ENCODE results near the gene NPFF. TPM values are rescaled to one million over a fixed set of nuclear protein-coding genes. Genes with fewer than 3 reads are reported as not detected.
A peak's percentile ranks its signal among the peaks of the same experiment; 100 is the strongest.

The NPFF gene, protein sequence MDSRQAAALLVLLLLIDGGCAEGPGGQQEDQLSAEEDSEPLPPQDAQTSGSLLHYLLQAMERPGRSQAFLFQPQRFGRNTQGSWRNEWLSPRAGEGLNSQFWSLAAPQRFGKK
- total RNA-seq = not detected
- 0.85 TPM for polyA plus RNA-seq (2013, experiment 1 of 2)
- polyA plus RNA-seq (2013, experiment 2 of 2) = not detected
- long read RNA-seq, experiment 1 = 0 reads
- long read RNA-seq, experiment 2 = 0 reads
- long read RNA-seq, experiment 3 = 0 reads
- long read RNA-seq, experiment 4 = 0 reads

DNA sequence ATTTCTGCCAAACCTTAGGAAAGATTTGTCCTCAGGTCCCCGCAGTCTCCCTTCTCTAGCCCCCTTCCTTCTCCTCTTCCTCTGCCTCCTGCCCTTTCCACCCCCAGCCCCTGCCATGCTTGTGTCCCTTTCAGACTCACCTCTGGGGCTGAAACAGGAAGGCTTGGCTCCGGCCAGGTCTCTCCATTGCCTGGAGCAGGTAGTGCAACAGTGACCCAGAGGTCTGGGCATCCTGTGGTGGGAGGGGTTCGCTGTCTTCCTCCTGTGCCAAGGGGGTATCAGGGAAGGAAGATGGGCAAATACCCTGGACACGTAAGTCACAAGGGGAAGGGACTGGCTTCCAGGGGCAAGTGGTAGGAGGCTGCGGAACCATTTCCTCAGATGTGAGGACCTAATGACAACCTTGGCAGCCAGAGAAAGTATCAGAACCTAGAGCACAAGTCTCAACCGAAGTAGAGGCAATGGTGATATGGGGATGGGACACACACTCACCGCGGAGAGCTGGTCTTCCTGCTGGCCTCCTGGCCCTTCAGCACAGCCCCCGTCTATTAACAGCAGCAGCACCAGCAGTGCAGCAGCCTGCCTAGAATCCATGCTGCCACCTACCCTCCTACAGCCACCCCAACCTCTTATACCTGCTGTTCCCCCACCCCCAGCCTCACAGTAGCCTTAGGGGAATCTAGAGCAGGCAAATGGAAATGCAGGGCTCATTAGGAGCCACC, at the start of gene NPFF:
Gene NPFF, minus strand, starts transcription at position 604 of the 722 bp plus-strand sequence. Its CDS starts 10 bp downstream, at position 594.
- TF ChIP-seq, protein P1, sequence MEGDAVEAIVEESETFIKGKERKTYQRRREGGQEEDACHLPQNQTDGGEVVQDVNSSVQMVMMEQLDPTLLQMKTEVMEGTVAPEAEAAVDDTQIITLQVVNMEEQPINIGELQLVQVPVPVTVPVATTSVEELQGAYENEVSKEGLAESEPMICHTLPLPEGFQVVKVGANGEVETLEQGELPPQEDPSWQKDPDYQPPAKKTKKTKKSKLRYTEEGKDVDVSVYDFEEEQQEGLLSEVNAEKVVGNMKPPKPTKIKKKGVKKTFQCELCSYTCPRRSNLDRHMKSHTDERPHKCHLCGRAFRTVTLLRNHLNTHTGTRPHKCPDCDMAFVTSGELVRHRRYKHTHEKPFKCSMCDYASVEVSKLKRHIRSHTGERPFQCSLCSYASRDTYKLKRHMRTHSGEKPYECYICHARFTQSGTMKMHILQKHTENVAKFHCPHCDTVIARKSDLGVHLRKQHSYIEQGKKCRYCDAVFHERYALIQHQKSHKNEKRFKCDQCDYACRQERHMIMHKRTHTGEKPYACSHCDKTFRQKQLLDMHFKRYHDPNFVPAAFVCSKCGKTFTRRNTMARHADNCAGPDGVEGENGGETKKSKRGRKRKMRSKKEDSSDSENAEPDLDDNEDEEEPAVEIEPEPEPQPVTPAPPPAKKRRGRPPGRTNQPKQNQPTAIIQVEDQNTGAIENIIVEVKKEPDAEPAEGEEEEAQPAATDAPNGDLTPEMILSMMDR (conservative IDR thresholded peaks at IDR 0.05) = no peak
- Histone ChIP-seq H3K27ac (ENCODE audit: low read depth, low read length) (no peak within 1 kb of the TSS), H3K9me3 (ENCODE audit: control insufficient read depth, low read length) (no peaks in the 10 kb centered on the region), H3K4me1 (ENCODE audit: control insufficient read depth, insufficient read depth, low read length) (peaks cover 2% of the 10 kb centered on the region), H3K9ac (ENCODE audit: extremely low read depth, low read length, poor library complexity, severe bottlenecking) (no peak within 1 kb of the TSS), H3K36me3 (ENCODE audit: control insufficient read depth, insufficient read depth, low read length) (peaks cover 47% of the 10 kb centered on the region), H3K4me3 (ENCODE audit: low read length) (no peak within 1 kb of the TSS), H3K27me3 (ENCODE audit: control insufficient read depth, insufficient read depth, low read length, poor library complexity, severe bottlenecking) (no peaks in the 10 kb centered on the region)
- 86 to 91% methylated on average over 6 to 9 of the region's 9 CpGs for WGBS, 2 experiments (ENCODE audit: insufficient coverage in 1 of 2, insufficient read length in 1 of 2)
- DNase-seq = peak; percentile 53
- Mint-ChIP-seq H3K27me3 (ENCODE audit: insufficient read depth) (no peaks in the 10 kb centered on the region), H3K9me3 (no peaks in the 10 kb centered on the region), H3K36me3 (ENCODE audit: low read depth) (peaks cover 31% of the 10 kb centered on the region), H3K27ac (no peak within 1 kb of the TSS), H3K4me3 (no peak within 1 kb of the TSS), H3K4me1 (peaks cover 2% of the 10 kb centered on the region)

DNA sequence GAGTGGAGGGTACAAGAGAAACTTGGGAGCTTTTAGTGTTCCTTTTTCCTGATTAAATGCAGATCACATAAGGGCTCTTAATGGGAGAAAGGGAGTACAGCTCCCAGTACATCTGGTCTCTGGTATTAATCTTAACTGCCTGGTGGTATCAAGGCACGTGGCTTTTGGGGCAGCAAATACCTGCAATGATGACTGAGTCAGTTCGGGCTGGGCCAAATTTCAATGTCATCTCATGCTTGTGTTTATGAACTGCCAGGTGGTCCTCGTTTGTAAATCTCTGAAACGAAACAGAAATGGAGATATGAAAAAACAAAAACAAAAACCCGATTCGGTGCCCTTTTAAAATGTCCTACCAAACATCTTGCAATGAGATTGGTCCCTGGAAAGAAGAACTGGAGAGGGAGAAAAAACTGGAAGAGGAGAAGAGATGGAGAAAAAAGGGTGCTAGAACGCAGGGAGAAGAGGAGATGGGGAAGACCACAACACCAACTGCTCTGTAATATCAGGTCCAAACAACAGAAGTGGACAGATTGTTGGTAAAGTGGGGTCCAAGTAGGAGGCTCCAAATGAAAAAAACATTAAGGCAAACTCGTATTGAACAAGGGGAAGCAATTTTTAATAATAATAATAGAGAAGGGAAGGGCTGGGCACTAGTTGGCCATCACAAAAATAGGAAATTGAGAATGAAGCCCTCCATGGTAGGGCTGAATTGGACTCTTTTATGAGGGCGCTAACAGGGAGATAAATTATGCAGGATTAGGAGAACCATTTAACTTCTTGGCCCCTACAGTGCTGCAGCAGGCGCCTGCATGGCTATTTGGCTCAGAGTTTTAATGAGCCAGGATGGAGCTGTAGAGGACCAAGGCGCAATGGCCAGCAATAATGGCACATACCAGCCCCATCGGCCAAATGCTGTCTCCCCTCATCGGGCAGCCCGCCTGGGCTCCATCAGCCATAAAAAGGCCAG, 45.4 kb upstream of the NPFF start:
- DNase-seq = no peak
- no peak overlapping the region for H3K4me3 ChIP-seq (ENCODE audit: low read length)
- peaks cover 24% of the 10 kb centered on the region for H3K36me3 ChIP-seq (ENCODE audit: control insufficient read depth, insufficient read depth, low read length)
- H3K27me3 Mint-ChIP-seq (ENCODE audit: insufficient read depth) = no peaks in the 10 kb centered on the region
- H3K27ac Mint-ChIP-seq = no peak overlapping the region
- TF ChIP-seq, protein P1 (conservative IDR thresholded peaks at IDR 0.05) = no peak
- H3K4me1 ChIP-seq (ENCODE audit: control insufficient read depth, insufficient read depth, low read length) = no peaks in the 10 kb centered on the region
- peaks cover 28% of the 10 kb centered on the region for H3K36me3 Mint-ChIP-seq (ENCODE audit: low read depth)
- H3K9ac ChIP-seq (ENCODE audit: extremely low read depth, low read length, poor library complexity, severe bottlenecking) = no peak overlapping the region
- WGBS, 2 experiments (ENCODE audit: insufficient coverage in 1 of 2, insufficient read length in 1 of 2) = 93 to 95% methylated on average over 12 to 13 of the region's 14 CpGs
- no peaks in the 10 kb centered on the region for H3K9me3 ChIP-seq (ENCODE audit: control insufficient read depth, low read length)
- H3K4me1 Mint-ChIP-seq = no peaks in the 10 kb centered on the region
- no peak overlapping the region for H3K4me3 Mint-ChIP-seq
- no peaks in the 10 kb centered on the region for H3K9me3 Mint-ChIP-seq
- no peaks in the 10 kb centered on the region for H3K27me3 ChIP-seq (ENCODE audit: control insufficient read depth, insufficient read depth, low read length, poor library complexity, severe bottlenecking)
- peak overlapping the region; percentile 25 for H3K27ac ChIP-seq (ENCODE audit: low read depth, low read length)

DNA sequence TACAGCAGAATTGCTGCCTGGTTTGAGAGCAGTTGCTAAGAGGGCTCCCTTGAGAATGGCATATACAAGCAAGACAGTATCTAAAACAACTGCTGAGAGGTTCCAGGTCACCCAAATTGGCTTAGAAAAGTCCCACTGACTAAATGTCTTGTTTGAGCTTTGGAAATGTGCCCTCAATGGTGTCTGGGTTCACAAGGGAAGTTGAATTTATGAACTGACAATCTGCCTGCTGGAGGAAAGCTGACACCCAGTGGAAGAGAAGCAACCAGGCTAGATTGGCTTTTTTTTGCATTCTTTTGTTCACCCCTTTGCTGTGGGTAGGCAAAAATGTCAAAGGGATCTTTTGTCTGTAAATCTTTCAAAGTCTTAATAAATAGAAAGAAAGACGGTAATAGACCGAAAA, 44.6 kb upstream of the NPFF start:
- H3K36me3 Mint-ChIP-seq (ENCODE audit: low read depth) = peaks cover 32% of the 10 kb centered on the region
- no peaks in the 10 kb centered on the region for H3K4me1 ChIP-seq (ENCODE audit: control insufficient read depth, insufficient read depth, low read length)
- no peak overlapping the region for H3K27ac Mint-ChIP-seq
- no peaks in the 10 kb centered on the region for H3K27me3 Mint-ChIP-seq (ENCODE audit: insufficient read depth)
- no peaks in the 10 kb centered on the region for H3K27me3 ChIP-seq (ENCODE audit: control insufficient read depth, insufficient read depth, low read length, poor library complexity, severe bottlenecking)
- H3K27ac ChIP-seq (ENCODE audit: low read depth, low read length) = peak overlapping the region; percentile 25
- DNase-seq = no peak
- TF ChIP-seq, protein P1 (conservative IDR thresholded peaks at IDR 0.05) = no peak
- peaks cover 26% of the 10 kb centered on the region for H3K36me3 ChIP-seq (ENCODE audit: control insufficient read depth, insufficient read depth, low read length)
- H3K9me3 Mint-ChIP-seq = no peaks in the 10 kb centered on the region
- no peaks in the 10 kb centered on the region for H3K9me3 ChIP-seq (ENCODE audit: control insufficient read depth, low read length)
- WGBS, 2 experiments (ENCODE audit: insufficient coverage in 1 of 2, insufficient read length in 1 of 2) = no CpG with 5 or more reads among the region's 2 CpGs
- H3K4me1 Mint-ChIP-seq = no peaks in the 10 kb centered on the region
- H3K9ac ChIP-seq (ENCODE audit: extremely low read depth, low read length, poor library complexity, severe bottlenecking) = no peak overlapping the region
- no peak overlapping the region for H3K4me3 ChIP-seq (ENCODE audit: low read length)
- H3K4me3 Mint-ChIP-seq = no peak overlapping the region

Measured in endodermal cell (in vitro differentiated cells).